MM.1S (cell line): ENCODE measurements around the gene S100A8.

ENCODE experiments used
- DNase-seq: peaks from one replicate; pipeline ENCODE4 v3.0.0-alpha.2; 2015
- H2AFZ ChIP-seq: fragments of 300-600 bp; sonication (generic); 2 replicates; pipeline ENCODE4 v1.6.0; 2016; ENCODE audit warnings: antibody characterized with exemption, low read length
- H3F3A ChIP-seq: fragments of 300-600 bp; sonication (generic); 2 replicates; pipeline ENCODE4 v1.6.1; 2016; ENCODE audit warnings: mild to moderate bottlenecking, antibody characterized with exemption, low read length, moderate library complexity, mixed read lengths; ENCODE audit not compliant: insufficient read depth
- H3K27ac ChIP-seq: fragments of 300-600 bp; sonication (generic); 2 replicates; pipeline ENCODE4 v1.5.1; 2016; ENCODE audit warnings: mild to moderate bottlenecking, low read length
- H3K27me3 ChIP-seq: fragments of 300-600 bp; sonication (generic); replicated peaks from 2 replicates; pipeline ENCODE4 v1.6.0; 2016; ENCODE audit warnings: low read length; ENCODE audit not compliant: insufficient read depth
- H3K36me3 ChIP-seq: fragments of 300-600 bp; sonication (generic); replicated peaks from 2 replicates; pipeline ENCODE4 v1.6.1; 2016; ENCODE audit warnings: mild to moderate bottlenecking, low read length, mixed read lengths; ENCODE audit not compliant: insufficient read depth
- H3K4me1 ChIP-seq: fragments of 300-600 bp; sonication (generic); 2 replicates; pipeline ENCODE4 v1.6.1; 2016; ENCODE audit warnings: low read length, mixed read lengths
- H3K4me2 ChIP-seq: fragments of 300-600 bp; sonication (generic); 2 replicates; pipeline ENCODE4 v1.6.0; 2016; ENCODE audit warnings: low read depth, low read length
- H3K4me3 ChIP-seq: fragments of 300-600 bp; sonication (generic); 2 replicates; pipeline ENCODE4 v1.5.1; 2016; ENCODE audit warnings: low read length, mixed read lengths
- H3K79me2 ChIP-seq: fragments of 300-600 bp; sonication (generic); 2 replicates; pipeline ENCODE4 v1.6.1; 2016; ENCODE audit warnings: mixed run types, low read length, mixed read lengths
- H3K9ac ChIP-seq: fragments of 300-600 bp; sonication (generic); 2 replicates; pipeline ENCODE4 v1.6.1; 2016; ENCODE audit warnings: low read length, mixed read lengths
- H3K9me2 ChIP-seq: fragments of 300-600 bp; sonication (generic); replicated peaks from 2 replicates; pipeline ENCODE4 v1.6.1; 2016; ENCODE audit warnings: mild to moderate bottlenecking, low read length, mixed read lengths; ENCODE audit not compliant: insufficient read depth
- H3K9me3 ChIP-seq: fragments of 300-600 bp; sonication (generic); replicated peaks from 2 replicates; pipeline ENCODE4 v1.6.1; 2016; ENCODE audit warnings: mild to moderate bottlenecking, low read length, mixed read lengths; ENCODE audit not compliant: insufficient read depth
- H4K20me1 ChIP-seq: fragments of 300-600 bp; sonication (generic); 2 replicates; pipeline ENCODE4 v1.6.1; 2016; ENCODE audit warnings: mild to moderate bottlenecking, low read length, moderate library complexity, mixed read lengths; ENCODE audit not compliant: insufficient read depth
- CTCF ChIP-seq: fragments of 300-600 bp; sonication (generic); IDR thresholded peaks from 2 replicates; pipeline ENCODE4 v1.5.1; 2016; ENCODE audit warnings: antibody characterized with exemption, low read length, mixed read lengths
- EZH2 ChIP-seq: fragments of 300-600 bp; sonication (generic); optimal IDR thresholded peaks from 2 replicates; pipeline ENCODE3; 2017; ENCODE audit warnings: low read depth, mild to moderate bottlenecking, antibody characterized with exemption, low read length, mixed read lengths
- EZH2phosphoT487 ChIP-seq: fragments of 300-600 bp; sonication (generic); IDR thresholded peaks from 2 replicates; pipeline ENCODE4 v1.6.1; 2018; ENCODE audit warnings: antibody characterized with exemption, low read length

Gene S100A8

DNA sequence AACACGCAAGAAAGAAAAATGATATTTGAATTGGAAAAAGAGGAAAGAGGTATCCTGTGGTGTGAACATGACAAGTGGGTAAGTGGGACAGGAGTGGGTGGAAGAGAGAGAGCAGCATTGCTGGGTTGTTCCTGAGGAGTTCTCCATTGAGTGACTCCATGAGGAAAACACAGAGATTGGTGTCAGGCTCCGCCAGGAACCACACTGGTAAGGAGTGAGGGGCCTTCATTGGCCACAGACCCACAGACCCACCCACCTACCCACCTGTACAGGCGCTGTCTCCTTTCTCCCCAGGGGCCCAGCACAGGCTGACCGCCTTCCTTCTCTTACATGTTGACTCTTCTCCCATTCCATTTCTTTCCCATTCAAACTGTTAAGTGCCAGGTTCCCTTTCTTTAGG, 46.4 kb upstream of the S100A8 start:
- no peaks in the 10 kb centered on the region for H4K20me1 ChIP-seq
- H2AFZ ChIP-seq, result no peak overlapping the region
- no peaks in the 10 kb centered on the region for H3K36me3 ChIP-seq
- no peaks in the 10 kb centered on the region for H3K9me3 ChIP-seq
- no peaks in the 10 kb centered on the region for H3K9me2 ChIP-seq
- no peak overlapping the region for H3K4me3 ChIP-seq
- no peak for DNase-seq
- no peaks in the 10 kb centered on the region for H3K4me1 ChIP-seq
- H3K9ac ChIP-seq, result no peak overlapping the region
- no peaks in the 10 kb centered on the region for H3F3A ChIP-seq
- no peak overlapping the region for H3K4me2 ChIP-seq
- no peak overlapping the region for H3K27ac ChIP-seq
- H3K79me2 ChIP-seq, result no peaks in the 10 kb centered on the region
- no peaks in the 10 kb centered on the region; the same call in 1 of the 2 replicates for H3K27me3 ChIP-seq
- TF ChIP-seq CTCF (no peak), EZH2 (no peak), EZH2phosphoT487 (no peak)

DNA sequence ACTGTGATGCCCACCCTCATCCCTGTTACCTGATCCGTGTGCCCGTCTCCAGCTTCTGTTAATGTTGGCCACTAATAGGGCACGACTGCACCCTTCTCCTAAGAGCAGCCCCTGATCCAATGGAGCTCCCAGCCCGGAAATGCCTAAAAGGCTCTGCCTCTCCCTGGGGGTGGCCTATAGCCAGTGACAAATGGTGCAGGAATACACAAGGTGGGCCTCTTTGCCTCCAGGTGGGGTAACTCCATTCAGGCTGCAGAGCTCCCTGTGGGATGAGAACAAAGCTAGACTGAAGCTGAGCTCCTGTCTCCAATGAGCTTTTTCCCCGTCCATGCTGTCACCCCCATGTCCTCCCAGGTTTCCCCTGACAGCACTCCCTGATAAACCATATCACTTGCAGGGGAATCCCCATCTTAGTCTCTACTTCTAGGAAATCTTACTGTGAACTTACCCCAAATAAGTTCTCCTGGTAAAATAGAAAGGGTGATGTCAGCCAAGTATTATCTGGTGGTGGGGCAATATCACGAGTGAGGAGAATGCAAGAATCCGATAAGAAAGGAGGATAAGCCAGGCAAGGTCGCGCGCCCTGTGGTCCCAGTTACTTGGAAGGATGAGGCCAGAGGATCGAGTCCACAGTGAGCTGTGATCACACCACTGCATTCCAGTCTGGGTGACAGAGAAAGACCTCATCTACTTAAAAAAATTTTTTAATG, 44.0 kb upstream of the S100A8 start:
- Histone ChIP-seq H3K4me2 (no peak overlapping the region), H3K9me2 (no peaks in the 10 kb centered on the region), H3K27me3 (no peaks in the 10 kb centered on the region; the same call in 1 of the 2 replicates), H3K27ac (no peak overlapping the region), H3K9ac (no peak overlapping the region), H3K4me3 (no peak overlapping the region), H3F3A (no peaks in the 10 kb centered on the region), H3K4me1 (no peaks in the 10 kb centered on the region), H4K20me1 (no peaks in the 10 kb centered on the region), H3K36me3 (no peaks in the 10 kb centered on the region), H3K79me2 (no peaks in the 10 kb centered on the region), H3K9me3 (no peaks in the 10 kb centered on the region), H2AFZ (no peak overlapping the region)
- DNase-seq, result peak; percentile 2
- no peak for TF ChIP-seq EZH2
- no peak for TF ChIP-seq CTCF
- no peak for TF ChIP-seq EZH2phosphoT487

DNA sequence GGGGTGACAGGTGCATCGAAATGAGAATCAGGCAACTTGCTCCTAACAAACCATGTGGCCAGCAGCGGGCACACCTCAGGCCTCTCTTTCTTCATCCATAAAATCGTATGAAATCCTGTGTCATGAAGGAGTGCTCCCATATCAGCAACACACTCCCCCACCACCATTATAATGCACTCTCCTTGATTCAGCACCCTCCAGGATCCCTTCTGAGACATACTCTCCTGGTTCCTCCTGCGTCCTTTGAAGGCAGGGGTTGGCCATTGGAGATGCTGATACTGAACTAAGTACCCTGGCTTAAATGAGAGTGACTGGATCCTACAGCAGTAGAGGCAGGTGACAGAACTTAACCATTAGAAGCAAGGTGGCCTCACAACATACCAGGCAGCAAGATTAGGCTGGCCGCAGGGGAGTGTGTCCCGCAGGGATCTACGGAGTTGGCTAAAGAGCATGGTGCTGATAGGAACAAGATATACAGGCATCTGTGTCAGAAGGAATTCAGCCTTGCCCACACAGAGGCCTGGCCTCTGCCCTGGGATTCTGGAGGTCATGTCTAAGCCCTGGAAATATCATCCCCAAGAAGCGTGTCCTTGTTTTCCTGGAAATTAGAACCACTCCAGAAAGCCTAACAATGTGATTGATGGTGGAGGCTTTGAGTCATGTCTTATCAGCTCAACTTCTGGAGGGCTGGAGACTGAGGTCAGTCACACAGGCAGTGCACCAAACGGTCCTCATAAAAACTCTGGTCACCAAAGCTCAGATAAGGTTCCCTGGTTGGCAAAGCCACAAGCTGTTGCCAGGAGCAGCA, 42.2 kb upstream of the S100A8 start:
- TF ChIP-seq CTCF (no peak), EZH2phosphoT487 (no peak), EZH2 (no peak)
- Histone ChIP-seq H3K4me1 (no peaks in the 10 kb centered on the region), H3K9me3 (no peaks in the 10 kb centered on the region), H4K20me1 (no peaks in the 10 kb centered on the region), H3K27ac (no peak overlapping the region), H3K27me3 (peaks cover 10% of the 10 kb centered on the region; the same call in 1 of the 2 replicates), H3K79me2 (no peaks in the 10 kb centered on the region), H3K9me2 (no peaks in the 10 kb centered on the region), H3K4me3 (no peak overlapping the region), H3K9ac (no peak overlapping the region), H3K4me2 (no peak overlapping the region), H3K36me3 (no peaks in the 10 kb centered on the region), H3F3A (no peaks in the 10 kb centered on the region), H2AFZ (no peak overlapping the region)
- DNase-seq, result peak; percentile 4
